ENCODE measurements around the gene RAB11FIP4. TPM values are rescaled to one million over a fixed set of nuclear protein-coding genes. Genes with fewer than 3 reads are reported as not detected.
A peak's percentile ranks its signal among the peaks of the same experiment; 100 is the strongest.

The RAB11FIP4 gene
- polyA plus RNA-seq, 5 donors, result 5.9 to 8.4 (median 7.1) TPM

DNA sequence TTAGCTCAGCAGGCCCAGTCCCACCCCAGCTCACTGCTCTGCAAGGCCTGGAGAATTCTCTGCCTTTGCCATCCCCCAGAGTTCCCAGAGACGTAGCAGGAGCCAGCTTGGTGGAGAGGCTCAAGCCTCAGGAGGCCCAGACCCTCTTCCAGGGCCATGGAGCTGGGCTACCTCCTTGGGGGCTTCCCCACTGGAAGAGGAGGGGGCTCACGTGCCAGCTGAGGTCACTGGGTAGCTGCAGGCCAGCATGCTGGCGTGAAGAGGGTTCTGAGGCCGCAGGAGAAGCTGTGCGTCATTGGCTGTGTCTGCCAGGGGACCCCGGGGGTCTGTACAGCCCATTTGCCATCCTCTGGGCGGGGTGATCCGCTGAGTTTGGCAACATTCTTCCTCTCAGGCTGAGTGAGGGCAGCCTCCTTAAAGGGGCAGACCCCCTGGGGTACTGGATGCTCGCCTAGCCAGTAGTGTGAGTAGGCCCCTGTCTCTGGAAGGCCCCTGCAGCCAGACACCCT lies 131.6 kb downstream of the RAB11FIP4 start:
- no peak for DNase-seq

DNA sequence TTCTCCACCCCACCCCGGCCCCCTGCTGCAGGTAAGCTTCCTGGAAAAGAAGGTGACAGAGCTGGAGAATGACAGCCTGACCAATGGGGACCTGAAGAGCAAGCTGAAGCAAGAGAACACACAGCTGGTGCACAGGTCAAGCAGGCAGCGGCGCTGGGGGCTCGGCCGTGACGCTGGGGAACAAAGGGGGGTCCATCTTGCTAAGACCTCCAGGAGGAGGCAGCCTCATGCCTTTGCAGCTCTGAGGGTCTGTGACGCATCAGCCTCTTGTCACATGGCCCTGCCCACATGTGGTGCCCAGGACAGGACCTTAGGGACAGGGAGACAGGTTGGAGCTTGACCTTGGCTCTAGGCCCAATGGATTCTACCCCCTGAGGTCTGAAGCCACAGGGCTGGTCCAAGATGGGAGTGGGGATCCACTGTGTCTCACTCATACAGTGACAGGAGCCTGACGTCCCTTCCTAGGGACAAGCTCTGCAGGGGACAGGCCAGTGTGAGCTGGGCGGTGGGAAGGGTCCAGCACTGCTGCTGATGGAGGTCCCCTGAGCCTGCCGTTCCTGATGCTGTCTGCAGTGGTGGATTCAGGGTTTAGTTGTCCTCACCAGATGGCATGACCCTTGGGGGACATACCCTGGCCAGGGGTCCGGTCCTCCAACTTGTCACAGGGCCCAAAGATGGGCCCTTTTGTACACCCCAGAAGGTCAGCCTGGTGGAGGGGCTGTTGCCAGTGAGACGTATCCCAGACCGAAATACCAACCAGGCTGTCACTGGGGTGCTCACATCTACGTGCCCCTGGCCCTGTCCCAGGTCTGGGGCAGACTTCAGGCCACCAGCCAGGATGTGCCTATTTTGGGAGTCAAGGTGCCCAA lies 132.6 kb downstream of the RAB11FIP4 start:
- no peak for DNase-seq

DNA sequence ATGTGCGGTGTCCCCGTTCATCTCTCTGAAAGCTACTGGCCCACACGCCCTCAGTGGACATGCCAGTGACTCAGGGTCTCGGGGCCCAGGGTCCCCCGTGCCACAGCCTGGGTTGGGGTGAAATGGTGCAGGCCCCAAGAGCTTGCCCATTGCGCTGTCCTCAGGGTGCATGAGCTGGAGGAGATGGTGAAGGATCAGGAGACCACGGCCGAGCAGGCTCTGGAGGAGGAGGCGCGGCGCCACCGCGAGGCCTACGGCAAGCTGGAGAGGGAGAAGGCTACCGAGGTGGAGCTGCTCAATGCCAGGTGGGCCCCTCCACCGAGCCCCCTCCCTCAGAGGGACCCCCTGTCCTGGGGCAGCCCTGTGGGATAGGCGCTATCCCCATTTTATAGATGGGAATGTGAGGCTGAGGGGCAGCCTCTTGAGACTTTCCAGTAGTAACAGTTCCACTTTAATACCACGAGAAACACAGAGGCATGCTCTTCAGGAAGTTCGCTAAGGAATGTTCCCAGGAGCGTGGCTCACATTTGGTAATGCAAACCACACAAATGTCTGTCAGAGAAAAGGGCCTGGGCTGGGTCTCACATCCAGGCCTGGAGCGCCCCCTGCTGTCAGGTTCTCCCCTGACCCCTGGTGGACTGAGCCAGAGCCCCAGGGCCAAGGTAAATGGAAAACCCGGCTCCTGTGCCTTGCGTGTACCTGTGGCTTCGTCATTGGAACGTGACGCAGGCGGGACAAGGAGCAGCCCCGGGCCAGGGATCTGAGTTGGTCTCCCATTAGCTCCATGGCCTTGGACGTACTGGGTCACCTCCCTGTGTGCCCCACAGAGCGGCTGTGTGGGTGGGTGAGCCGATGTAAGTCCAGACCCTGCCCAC lies 133.7 kb downstream of the RAB11FIP4 start:
- peak in 1 of 2 donors; percentile 61 for DNase-seq

DNA sequence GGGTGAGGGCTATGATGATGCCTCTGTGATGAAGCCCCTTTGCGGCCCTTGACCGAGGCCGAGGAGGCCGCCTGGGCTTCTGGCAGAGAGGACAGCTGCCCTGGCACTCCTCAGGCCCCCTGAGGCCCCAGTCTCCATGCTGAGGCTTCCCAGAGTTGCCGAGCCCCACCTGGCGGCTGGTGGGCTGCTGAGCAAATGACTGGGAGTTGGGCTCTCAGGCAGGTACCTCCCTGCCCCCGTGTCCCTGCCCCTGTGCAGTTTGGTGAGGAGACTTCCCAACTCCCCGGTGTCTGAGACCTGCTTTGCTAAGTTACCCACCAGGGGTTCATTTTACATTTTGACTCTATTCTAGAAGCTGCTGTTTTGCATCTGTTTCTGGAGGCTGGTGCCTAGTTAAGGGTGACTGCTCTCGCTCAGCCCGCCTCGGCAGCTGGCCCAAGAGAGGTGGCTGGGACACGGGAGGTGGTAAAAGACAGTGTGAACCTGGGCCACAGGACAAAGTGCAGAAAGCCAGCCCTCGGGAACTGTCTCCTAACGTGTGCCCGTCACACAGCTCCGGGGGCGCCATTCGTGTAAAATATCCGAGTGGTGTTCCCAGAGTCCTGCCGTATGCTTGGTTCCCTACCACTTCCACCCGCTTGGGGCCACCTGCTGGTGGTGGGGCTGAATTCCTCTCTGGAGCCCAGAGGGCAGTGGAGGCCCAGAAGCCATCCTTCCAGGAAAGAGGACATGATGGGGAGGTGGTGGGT lies 134.5 kb downstream of the RAB11FIP4 start:
- DNase-seq, result no peak

DNA sequence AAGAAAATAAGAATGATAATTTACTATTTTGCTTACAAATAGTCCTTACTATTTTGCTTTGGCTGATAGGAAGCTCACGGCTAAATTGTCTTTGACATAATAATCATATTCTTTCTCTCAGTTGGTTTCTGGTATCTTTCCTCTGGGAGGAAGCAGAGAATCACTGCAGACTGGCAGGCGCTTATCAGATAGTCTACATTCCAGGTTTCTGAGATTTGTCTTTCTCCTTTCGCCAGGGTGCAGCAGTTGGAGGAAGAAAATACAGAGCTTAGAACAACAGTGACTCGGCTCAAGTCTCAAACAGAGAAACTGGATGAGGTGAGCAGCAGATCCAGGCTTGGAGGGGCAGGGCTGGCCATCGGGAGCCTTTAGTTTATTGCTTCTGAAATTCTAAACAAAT lies 136.1 kb downstream of the RAB11FIP4 start:
- DNase-seq, result no peak

DNA sequence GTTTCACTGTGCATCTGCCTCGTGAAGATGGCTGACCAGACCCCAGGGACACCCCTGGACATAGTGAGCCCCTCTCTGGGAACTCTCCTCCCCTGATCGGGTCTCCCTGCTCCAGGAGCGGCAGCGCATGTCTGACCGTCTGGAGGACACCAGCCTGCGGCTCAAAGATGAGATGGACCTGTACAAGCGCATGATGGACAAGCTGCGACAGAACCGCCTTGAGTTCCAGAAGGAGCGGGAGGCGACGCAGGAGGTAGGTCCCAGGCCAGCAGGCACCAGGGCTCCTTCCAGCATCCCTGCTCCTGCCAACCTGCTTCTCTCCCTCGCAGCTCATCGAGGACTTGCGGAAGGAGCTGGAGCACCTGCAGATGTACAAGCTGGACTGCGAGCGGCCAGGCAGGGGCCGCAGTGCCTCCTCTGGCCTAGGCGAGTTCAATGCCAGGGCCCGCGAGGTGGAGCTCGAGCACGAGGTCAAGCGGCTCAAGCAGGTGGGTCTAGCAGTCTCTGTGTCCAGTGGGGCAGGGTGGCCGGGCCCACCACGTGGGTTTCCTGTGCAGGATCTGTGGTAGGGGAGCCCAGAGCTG lies 136.9 kb downstream of the RAB11FIP4 start:
- no peak for DNase-seq

DNA sequence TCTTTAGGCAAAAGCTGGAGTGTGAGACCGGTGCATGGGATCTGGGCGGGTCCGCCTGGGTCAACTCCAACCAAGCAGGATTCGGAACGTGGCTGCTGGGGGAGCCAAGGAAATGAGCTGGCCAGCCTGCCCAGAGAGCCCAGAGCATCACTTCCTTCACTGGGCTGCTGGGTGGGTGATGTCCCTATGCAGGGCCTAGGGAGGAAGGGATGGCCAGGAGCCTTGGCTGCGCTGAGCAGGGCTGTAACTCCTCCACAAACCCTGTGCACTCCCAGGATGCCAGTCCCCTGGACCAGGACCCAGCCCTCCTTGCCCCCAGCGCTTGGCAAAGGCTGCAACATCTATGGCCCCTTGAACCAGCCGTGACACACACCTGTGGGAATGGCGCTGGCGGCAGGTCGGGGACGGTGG lies 138.4 kb downstream of the RAB11FIP4 start:
- DNase-seq, result no peak

DNA sequence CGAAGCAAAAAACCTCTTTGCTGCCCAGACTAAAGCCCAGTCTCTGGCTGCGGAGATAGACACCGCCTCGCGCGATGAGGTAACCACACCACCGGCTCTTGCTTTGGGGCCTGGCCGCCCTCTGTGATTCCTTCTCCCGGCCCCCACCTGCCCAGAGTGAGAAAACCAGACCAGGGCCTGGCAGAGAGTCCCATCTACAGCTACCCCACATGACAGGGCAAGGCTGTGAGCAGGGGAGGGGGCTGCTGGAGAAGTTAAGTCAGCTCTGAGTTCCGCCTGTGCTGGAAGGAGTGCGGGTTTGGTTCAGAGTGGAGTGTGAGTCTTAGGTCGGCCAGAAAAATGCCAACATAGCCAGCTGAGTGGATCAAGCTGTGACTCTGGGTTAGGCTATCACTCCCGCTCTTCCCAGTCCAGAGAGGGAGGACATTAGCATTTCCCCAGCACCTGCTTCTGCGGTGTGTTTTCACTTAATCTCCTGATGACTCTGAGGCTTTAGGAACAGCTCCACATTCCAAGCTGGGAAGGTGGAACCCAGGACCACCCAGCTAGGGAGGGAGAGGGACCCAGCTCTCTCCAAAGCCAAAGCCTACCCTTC lies 139.0 kb downstream of the RAB11FIP4 start:
- DNase-seq, result peak; percentile 49 to 51

DNA sequence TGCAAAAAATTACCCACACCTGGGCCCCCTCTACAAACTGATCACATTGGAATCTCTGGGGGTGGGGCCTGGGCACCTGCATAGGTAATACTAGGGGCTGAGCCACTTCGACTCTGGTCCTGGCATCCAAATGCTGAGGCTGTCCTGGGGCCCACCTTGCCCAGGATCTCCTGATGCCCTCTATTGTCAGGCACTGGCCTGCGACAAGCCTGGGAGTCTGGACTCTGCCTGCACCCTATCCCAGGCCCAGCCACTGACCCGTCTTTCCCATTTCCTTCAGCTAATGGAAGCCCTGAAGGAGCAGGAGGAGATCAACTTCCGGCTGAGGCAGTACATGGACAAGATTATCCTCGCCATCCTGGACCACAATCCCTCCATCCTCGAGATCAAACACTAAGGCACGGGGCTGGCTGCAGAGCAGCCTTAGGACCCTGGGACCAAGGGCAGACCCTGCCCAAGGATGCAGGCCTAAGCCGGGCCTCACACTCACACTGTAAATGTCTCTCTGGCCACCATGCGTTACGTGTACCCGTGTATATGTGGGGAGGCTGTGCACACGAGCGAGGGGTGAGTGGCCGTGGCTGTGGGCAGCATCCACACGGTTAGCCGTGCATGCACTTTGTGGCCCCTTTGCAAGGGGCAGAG lies 140.0 kb downstream of the RAB11FIP4 start:
- DNase-seq, result no peak

DNA sequence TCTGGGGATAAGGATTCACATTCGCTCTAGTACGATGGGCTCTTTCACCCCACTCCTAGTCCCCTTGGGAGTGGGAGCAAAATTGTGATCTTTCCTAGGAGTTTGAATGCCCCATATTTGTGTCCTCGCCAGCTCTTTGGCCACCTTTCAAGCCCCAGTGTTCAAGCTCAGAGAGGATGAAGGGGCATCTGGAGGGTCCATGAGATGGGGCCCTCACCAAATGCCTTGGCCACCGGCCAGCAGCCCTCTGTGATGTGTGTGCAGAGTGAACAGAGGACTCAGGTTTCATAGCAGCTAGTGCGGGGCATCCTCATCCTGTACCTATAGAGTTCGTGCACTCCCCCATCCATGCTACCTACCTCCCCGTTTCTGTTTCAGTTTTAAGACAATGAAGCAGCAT lies 140.6 kb downstream of the RAB11FIP4 start:
- no peak for DNase-seq

DNA sequence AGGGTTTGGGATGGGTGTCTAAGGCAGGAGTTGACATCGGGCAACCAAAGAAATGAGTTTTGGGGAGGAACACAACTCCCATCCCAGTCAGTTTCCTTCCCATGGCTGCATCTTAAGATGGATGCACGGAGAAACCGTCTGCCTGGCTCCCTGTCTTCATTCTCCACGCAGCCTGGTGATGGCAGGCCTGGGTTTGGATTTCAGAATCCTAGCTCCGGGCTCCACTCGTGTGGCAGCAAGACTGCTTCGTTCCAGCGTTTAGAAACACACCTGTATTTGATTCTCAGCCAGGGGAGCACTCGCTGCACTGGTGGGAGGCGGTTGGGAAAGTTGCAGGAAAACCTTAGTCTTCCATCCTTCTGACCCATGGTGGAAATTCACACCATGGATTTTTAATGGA lies 141.1 kb downstream of the RAB11FIP4 start:
- DNase-seq, result no peak

DNA sequence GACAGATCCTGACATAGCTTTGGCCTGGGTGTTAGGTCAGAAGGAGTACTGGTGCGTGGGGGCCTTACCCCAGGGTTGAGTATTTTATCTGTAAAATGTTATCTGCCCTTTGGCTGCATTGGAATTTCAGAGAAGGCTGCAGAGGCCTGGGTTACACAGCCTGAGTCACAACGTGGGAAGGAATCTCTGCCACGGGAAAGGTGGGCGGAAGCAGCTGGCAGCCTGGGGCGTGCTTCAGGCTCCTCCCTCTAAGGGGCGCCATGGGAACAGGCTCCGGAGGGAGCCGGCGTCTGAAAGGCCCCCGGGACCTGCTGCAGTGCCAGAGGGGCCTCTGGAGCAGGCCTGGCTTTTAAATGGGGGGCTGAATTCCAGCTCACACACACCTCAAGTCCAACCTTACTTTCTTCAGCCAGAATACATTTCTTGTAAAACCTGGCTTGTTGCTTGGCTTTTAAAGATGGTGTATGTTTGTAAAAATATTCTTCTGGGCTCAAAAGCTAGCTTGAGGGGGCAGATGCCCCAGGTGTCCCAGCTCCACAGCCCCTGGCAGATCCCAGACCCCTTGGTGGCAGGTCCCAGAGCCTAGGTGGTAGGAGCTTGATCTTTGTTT lies 142.2 kb downstream of the RAB11FIP4 start:
- no peak for DNase-seq

DNA sequence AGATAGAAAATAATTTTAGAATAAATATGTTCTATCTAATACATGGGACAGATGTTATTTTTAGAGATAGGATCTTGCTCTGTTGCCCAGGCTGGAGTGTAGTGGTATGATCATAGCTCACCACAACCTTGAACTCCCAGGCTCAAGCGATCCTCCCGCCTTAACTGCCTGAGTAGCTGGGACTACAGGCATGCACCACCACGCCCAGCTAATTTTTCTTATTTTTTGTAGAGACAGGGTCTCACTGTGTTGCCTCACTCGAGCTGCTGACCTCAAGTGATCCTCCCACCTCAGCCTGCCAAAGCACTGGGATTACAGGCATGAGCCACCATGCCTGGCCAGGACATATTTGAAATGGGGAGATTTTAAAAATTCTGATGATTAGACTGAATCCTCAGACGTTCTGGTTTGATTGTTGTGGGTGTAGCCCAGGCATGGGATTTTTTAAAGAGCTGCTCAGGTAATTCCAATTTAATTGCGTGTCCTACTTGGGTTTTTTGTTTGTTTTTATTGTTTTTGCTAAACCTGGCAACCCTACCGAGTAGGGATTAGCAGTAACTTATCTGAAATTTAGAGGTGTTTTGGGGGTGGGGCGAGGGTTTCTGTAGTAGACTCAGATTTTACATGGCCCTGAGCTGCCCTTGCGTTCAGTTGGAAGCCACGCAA lies 142.9 kb downstream of the RAB11FIP4 start:
- no peak for DNase-seq

DNA sequence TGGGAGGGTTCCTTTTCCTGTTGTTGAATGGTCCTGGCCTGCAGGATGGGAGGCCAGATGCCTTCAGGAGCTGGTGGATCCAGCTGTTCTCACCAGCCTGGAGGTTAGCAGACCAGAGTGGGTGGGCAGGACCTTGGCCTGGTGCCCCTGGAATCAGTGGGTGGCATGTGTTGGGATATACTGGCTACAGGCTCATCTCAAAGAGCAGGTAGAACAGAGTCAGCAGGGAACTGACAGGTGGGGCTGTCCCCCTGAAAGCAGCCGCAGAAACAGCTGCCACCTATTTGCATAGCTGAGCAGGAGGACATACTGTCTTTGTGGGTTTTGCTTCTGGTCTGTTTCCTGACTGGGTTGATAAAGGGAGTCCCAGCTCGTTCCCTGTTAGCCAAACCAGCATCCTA lies 144.1 kb downstream of the RAB11FIP4 start:
- no peak for DNase-seq

DNA sequence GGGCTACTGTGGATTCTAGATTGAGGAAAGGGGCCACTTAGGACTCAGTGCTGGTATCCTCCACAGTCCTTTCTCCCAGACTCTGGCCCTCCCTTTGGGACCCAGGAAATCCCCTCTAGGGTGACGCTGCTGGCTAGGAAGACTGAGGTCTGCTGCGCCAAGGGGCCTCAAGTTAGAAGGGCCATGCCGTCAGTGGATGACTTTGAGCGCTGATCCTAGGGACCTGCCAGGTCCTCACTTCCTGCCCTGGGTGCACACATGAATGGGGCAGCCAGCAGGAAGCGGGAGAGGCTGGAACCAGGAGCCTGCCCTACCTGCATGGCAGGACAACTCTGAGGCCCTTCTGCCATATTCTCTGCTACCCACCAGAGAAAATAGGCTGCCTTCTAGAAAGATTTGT lies 145.0 kb downstream of the RAB11FIP4 start:
- DNase-seq, result no peak

DNA sequence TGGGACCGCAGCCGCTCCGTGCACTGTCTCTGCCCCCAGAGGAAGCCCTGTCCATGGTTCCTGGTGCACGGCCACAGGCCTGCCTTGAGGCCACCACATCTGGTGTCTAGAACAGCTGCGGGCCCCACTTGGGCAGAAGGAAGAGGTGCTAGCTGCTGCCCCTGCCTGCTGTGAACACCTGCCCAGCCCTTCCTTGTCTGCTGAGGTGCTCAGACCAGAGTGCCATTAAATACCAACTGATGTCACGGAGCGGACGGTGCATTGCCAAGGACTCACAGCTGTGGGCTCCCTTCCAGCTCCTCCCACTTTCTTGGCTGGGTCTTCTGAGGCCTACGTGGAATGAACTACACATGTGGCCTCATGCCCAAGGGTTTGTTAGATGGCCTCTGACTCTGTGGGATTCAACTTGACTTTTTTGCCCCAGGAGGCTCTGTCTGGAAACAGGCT lies 146.1 kb downstream of the RAB11FIP4 start:
- DNase-seq, result no peak

DNA sequence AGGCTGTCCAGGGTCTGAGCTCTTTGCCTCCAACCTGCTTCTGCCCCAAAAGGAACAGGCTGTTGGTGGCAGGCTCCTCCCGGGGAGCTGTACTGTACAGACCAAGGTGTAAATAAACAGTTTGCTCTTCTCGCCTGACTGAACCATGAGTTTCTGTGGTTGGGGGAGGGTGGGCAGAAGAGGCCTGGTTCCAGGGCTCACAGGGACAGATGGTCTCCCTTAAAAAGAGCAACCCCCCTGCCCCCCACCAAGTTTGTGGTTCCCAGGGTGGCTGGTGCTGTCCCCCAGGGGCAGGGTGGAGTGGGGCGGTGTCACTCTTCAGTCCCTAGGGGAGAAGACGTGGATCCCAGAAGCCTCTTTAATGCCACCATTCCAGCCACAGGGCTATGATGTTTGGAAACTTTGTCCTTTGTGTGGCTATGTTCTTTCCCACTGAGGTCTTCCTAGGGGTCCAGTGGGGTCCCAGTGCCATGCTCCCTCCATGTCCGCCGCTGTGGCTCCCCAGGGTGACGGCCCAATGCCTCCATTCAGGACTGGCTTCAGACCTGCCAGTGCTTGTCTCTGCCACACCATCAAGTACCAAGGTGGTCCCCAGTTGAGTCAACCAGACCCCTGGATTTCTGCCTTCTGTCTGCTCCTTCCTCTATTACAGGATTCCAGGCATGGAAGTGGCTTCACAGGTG lies 146.7 kb downstream of the RAB11FIP4 start:
- no peak for DNase-seq

DNA sequence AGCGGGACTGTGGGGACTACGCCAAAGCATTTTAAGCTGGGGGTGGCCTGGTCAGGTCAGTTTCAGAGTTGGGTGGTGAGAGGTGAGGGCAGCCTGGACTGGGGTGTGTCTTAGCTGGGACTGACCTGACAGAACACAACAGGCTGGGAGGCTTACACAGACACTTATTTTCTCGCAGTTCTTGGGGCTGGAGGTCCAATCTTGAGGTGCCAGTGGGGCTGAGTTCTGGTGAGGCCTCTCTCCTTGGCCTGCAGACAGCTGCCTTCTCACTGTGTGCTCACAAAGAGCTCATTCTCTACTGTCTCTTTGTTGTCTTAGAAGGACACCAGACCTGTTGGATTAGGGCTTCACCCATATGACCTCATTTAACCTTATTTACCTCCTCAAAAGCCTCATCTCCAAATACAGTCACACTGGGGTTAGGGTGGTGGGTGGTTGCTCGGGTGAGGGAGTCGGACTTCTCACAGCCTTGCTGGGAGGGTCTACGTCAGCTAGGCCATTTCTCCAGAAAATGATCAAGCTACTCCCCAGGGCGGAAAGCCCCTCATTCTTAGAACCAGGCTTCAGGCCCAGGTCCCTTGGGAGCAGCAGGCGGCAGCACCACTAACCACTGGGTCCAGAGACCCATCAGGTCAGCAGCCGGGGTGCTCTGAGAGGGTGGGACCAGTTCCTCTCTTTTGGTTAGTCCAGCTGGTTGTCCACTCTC lies 149.3 kb downstream of the RAB11FIP4 start:
- DNase-seq, result no peak

Measured in right lung (tissue), 5 donors.